GM12878 (cell line): ENCODE data around the gene COPS7A.

Experiments used
- ETV6 ChIP-seq, 2 experiments: fragments of 450-650 bp in 1 of 2; IDR thresholded peaks in 1 of 2; conservative IDR thresholded peaks in 1 of 2; 2 replicates each; pipeline ENCODE4 v1.6.1; 2014; ENCODE audit warnings: antibody characterized with exemption in 1 of 2, borderline replicate concordance in 1 of 2, low read depth in 1 of 2, mild to moderate bottlenecking in 1 of 2, moderate library complexity in 1 of 2
- MXI1 ChIP-seq: fragments of 150-350 bp; IDR thresholded peaks from 2 replicates; pipeline ENCODE4 v1.6.1; 2011; ENCODE audit warnings: low read depth, mild to moderate bottlenecking, inconsistent platforms, low read length, improper control_type of control experiment
- NR2C2 ChIP-seq: IDR thresholded peaks from 2 replicates; pipeline ENCODE4 v1.6.1; 2011; ENCODE audit warnings: borderline replicate concordance, low read depth; ENCODE audit not compliant: control insufficient read depth, insufficient read length
- SMAD5 ChIP-seq: IDR thresholded peaks from 2 replicates; pipeline ENCODE4 v1.6.1; 2016; ENCODE audit warnings: antibody characterized with exemption, low read depth
- TARDBP ChIP-seq: IDR thresholded peaks from 2 replicates; pipeline ENCODE4 v1.6.1; 2016; ENCODE audit warnings: borderline replicate concordance
- USF2 ChIP-seq: IDR thresholded peaks from 2 replicates; pipeline ENCODE4 v1.6.1; 2011; ENCODE audit warnings: low read depth, low read length, improper control_type of control experiment, borderline replicate concordance
- TF ChIP-seq, protein P1 (sequence below), 3 experiments: IDR thresholded peaks in 2 of 3; conservative IDR thresholded peaks in 1 of 3; 2 replicates each; pipeline ENCODE4 v1.5.1; 2011; ENCODE audit warnings: low read depth in 3 of 3, low read length in 3 of 3, mild to moderate bottlenecking in 3 of 3, control low read depth in 2 of 3, moderate library complexity in 2 of 3, inconsistent platforms in 1 of 3, mixed read lengths in 1 of 3; ENCODE audit not compliant: control insufficient read depth in 2 of 3, insufficient read depth in 1 of 3; ENCODE audit errors: extremely low read depth in 1 of 3
- TF ChIP-seq, protein P2 (sequence below): IDR thresholded peaks from 2 replicates; pipeline ENCODE4 v1.6.1; 2012; ENCODE audit warnings: low read depth, low read length, improper control_type of control experiment

DNA sequence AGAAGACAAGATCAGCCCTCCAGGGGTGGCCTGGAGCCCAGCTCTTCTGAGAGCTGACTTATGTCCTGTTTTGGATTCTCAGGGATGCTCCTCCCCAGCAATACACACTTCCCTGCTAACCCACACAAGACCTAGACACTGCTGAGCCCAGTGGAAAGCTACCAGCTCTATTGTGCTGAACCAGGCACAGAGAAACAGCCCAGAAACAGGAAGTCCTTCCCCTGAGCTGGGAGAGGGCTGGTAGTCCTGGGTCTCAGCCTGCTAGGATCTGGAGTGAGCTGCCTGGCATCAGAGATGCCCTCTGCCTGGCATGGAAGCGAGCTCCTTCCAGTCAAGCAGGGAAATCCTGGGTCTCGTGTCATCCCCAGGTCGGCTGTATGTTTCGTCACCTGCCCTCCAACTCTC lies 47.2 kb downstream of the COPS7A start:
- TF ChIP-seq, protein P1, sequence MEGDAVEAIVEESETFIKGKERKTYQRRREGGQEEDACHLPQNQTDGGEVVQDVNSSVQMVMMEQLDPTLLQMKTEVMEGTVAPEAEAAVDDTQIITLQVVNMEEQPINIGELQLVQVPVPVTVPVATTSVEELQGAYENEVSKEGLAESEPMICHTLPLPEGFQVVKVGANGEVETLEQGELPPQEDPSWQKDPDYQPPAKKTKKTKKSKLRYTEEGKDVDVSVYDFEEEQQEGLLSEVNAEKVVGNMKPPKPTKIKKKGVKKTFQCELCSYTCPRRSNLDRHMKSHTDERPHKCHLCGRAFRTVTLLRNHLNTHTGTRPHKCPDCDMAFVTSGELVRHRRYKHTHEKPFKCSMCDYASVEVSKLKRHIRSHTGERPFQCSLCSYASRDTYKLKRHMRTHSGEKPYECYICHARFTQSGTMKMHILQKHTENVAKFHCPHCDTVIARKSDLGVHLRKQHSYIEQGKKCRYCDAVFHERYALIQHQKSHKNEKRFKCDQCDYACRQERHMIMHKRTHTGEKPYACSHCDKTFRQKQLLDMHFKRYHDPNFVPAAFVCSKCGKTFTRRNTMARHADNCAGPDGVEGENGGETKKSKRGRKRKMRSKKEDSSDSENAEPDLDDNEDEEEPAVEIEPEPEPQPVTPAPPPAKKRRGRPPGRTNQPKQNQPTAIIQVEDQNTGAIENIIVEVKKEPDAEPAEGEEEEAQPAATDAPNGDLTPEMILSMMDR (IDR thresholded peaks at IDR 0.05 in 2 of 3, conservative IDR thresholded peaks at IDR 0.05 in 1 of 3; ENCODE audit: control insufficient read depth in 2 of 3, extremely low read depth in 1 of 3, insufficient read depth in 1 of 3, low read depth in 3 of 3, low read length in 3 of 3), result no peak
- no peak for TF ChIP-seq TARDBP
- no peak for TF ChIP-seq MXI1
- no peak for TF ChIP-seq NR2C2
- no peak for TF ChIP-seq USF2
- no peak for TF ChIP-seq SMAD5
- no peak for TF ChIP-seq ETV6 (conservative IDR thresholded peaks at IDR 0.05 in 1 of 2, IDR thresholded peaks at IDR 0.05 in 1 of 2; ENCODE audit: borderline replicate concordance in 1 of 2, low read depth in 1 of 2)
- TF ChIP-seq, protein P2, sequence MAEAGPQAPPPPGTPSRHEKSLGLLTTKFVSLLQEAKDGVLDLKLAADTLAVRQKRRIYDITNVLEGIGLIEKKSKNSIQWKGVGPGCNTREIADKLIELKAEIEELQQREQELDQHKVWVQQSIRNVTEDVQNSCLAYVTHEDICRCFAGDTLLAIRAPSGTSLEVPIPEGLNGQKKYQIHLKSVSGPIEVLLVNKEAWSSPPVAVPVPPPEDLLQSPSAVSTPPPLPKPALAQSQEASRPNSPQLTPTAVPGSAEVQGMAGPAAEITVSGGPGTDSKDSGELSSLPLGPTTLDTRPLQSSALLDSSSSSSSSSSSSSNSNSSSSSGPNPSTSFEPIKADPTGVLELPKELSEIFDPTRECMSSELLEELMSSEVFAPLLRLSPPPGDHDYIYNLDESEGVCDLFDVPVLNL, result no peak
